ENCODE measurements around the gene DLG2. TPM values are rescaled to one million over a fixed set of nuclear protein-coding genes. Genes with fewer than 3 reads are reported as not detected.

The DLG2 gene
- total and polyA plus RNA-seq, 2 of the 4 experiments (the other 2 are of a cell fraction), result 0.31 to 0.36 TPM

DNA sequence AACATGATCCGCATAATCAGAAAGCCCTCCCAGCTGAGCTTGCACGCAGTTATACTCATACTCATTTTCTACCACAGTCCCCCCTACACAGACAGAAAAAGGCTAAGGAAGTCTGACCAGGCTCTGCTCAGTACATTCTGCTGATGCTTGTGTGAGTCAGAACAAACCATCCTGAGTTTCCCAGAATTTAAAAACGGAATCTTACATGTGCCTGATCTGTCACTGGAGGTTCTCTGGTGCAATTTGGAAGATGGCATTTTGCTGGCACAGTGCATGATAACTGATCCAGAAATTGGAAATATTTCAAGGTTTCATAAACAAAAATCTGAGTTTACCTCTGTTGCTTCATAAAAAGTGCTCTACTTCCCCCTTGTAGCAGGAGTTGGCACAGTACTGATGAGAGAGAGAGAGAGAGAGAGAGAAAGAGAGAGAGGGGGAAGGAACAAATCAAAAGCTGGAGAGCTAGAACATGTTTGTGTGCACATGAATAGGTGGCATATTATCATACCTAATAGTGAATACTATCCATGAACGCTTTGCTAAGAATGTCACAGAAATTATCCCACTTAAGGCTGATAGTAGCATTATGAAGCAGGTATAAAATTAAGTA lies 1085.3 kb downstream of the DLG2 start:
- Histone ChIP-seq H2BK120ac (ENCODE audit: low read depth, low read length) (no peak overlapping the region), H4K8ac (ENCODE audit: low read depth in 2 of 2, low read length in 2 of 2) (no peak overlapping the region), H3K14ac (replicated peaks; ENCODE audit: low read depth, low read length) (no peak overlapping the region), H4K91ac (ENCODE audit: insufficient read depth, low read depth, low read length) (no peak overlapping the region), H3K4me1 (ENCODE audit: control insufficient read depth, insufficient read depth, low read length) (no peaks in the 10 kb centered on the region), H3K18ac (ENCODE audit: low read depth, low read length) (no peak overlapping the region), H3K9me3 (ENCODE audit: control insufficient read depth, insufficient read depth, low read length) (no peaks in the 10 kb centered on the region), H2BK15ac (ENCODE audit: low read depth, low read length) (no peak overlapping the region), H2AK5ac (ENCODE audit: low read depth, low read length) (no peak overlapping the region), H3K23ac (ENCODE audit: low read depth, low read length) (no peak overlapping the region), H3K79me1 (ENCODE audit: low read depth in 1 of 2, low read length in 2 of 2) (no peaks in the 10 kb centered on the region), H3K9ac (ENCODE audit: low read depth, low read length) (no peak overlapping the region), H3K56ac (ENCODE audit: extremely low read depth, insufficient read depth, low read length) (no peak overlapping the region), H3K9me1 (ENCODE audit: insufficient read depth, low read length) (no peaks in the 10 kb centered on the region), H4K5ac (ENCODE audit: low read depth, low read length) (no peak overlapping the region), H3K4me2 (ENCODE audit: low read depth, low read length) (no peak overlapping the region), H4K20me1 (ENCODE audit: insufficient read depth, low read length) (no peaks in the 10 kb centered on the region), H2AFZ (replicated peaks; ENCODE audit: low read length, poor library complexity) (no peak overlapping the region), H3K27ac (ENCODE audit: insufficient read depth, low read length) (no peak overlapping the region), H3K27me3 (ENCODE audit: control insufficient read depth, insufficient read depth, low read length) (no peaks in the 10 kb centered on the region), H3K36me3 (ENCODE audit: control insufficient read depth, insufficient read depth, low read length) (no peaks in the 10 kb centered on the region), H2BK20ac (ENCODE audit: low read depth, low read length) (no peak overlapping the region), H3K4me3 (ENCODE audit: insufficient read depth, low read depth, low read length) (no peak overlapping the region), H2AK9ac (replicated peaks; ENCODE audit: low read depth, low read length, poor library complexity) (no peak overlapping the region), H3K4ac (ENCODE audit: low read depth, low read length) (no peak overlapping the region), H2BK5ac (ENCODE audit: low read depth, low read length, poor library complexity, severe bottlenecking) (no peak overlapping the region)
- dilution Hi-C loops (cut with HindIII; ENCODE audit: low sequenced_read_pairs, unreplicated experiment) (no loop called here), intact Hi-C loops (cut with micrococcal nuclease) (no loop called here), in situ Hi-C loops (cut with MboI; ENCODE audit: low sequenced_read_pairs) (no loop called here)
- no peak for DNase-seq
- ATAC-seq (ENCODE audit: low read depth), result no peak
- WGBS, 2 experiments (ENCODE audit: extremely low coverage in 2 of 2, insufficient read length in 1 of 2), result no CpG with 5 or more reads among the region's 4 CpGs
- POLR2A ChIA-PET (ENCODE audit: unreplicated experiment), result no interaction called here
- CTCF ChIA-PET, result no interaction called here
- no peak for TF ChIP-seq MXI1 (IDR thresholded peaks at IDR 0.05; ENCODE audit: borderline replicate concordance, low read depth, low read length)
- TF ChIP-seq CEBPB (IDR thresholded peaks at IDR 0.05; ENCODE audit: low read depth, low read length), result no peak
- TF ChIP-seq FOS (IDR thresholded peaks at IDR 0.05; ENCODE audit: low read depth, low read length), result no peak
- TF ChIP-seq, protein P1, sequence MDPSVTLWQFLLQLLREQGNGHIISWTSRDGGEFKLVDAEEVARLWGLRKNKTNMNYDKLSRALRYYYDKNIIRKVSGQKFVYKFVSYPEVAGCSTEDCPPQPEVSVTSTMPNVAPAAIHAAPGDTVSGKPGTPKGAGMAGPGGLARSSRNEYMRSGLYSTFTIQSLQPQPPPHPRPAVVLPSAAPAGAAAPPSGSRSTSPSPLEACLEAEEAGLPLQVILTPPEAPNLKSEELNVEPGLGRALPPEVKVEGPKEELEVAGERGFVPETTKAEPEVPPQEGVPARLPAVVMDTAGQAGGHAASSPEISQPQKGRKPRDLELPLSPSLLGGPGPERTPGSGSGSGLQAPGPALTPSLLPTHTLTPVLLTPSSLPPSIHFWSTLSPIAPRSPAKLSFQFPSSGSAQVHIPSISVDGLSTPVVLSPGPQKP (IDR thresholded peaks at IDR 0.05; ENCODE audit: borderline replicate concordance, low read depth, low read length), result no peak
- no peak for TF ChIP-seq RAD21 (IDR thresholded peaks at IDR 0.05; ENCODE audit: low read length)
- no peak for TF ChIP-seq USF2 (IDR thresholded peaks at IDR 0.05; ENCODE audit: low read depth, low read length)
- TF ChIP-seq MAZ (IDR thresholded peaks at IDR 0.05; ENCODE audit: borderline replicate concordance, low read depth, low read length), result no peak
- no peak for TF ChIP-seq CHD1 (IDR thresholded peaks at IDR 0.05; ENCODE audit: low read depth, low read length)
- no peak for TF ChIP-seq POLR2A (IDR thresholded peaks at IDR 0.05; ENCODE audit: low read depth, low read length)
- TF ChIP-seq, protein P2, sequence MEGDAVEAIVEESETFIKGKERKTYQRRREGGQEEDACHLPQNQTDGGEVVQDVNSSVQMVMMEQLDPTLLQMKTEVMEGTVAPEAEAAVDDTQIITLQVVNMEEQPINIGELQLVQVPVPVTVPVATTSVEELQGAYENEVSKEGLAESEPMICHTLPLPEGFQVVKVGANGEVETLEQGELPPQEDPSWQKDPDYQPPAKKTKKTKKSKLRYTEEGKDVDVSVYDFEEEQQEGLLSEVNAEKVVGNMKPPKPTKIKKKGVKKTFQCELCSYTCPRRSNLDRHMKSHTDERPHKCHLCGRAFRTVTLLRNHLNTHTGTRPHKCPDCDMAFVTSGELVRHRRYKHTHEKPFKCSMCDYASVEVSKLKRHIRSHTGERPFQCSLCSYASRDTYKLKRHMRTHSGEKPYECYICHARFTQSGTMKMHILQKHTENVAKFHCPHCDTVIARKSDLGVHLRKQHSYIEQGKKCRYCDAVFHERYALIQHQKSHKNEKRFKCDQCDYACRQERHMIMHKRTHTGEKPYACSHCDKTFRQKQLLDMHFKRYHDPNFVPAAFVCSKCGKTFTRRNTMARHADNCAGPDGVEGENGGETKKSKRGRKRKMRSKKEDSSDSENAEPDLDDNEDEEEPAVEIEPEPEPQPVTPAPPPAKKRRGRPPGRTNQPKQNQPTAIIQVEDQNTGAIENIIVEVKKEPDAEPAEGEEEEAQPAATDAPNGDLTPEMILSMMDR (conservative IDR thresholded peaks at IDR 0.05; ENCODE audit: low read depth, low read length), result no peak
- no peak for TF ChIP-seq MAFK (IDR thresholded peaks at IDR 0.05; ENCODE audit: low read depth, low read length)
- no peak for TF ChIP-seq RCOR1 (IDR thresholded peaks at IDR 0.05; ENCODE audit: insufficient replicate concordance, low read length)
- no peak for TF ChIP-seq SMC3 (IDR thresholded peaks at IDR 0.05; ENCODE audit: low read depth, low read length)
- TF ChIP-seq NFE2L2 (IDR thresholded peaks at IDR 0.05; ENCODE audit: low read depth, low read length), result no peak
- TF ChIP-seq RFX5 (IDR thresholded peaks at IDR 0.05; ENCODE audit: low read depth, low read length), result no peak
- no peak for TF ChIP-seq BHLHE40 (IDR thresholded peaks at IDR 0.05; ENCODE audit: low read depth, low read length)
- BruUV-seq (replicated peaks), result no TSS peak

Measured in IMR-90 (cell line).